ENCODE data around the gene SBF1. TPM values are rescaled to one million over a fixed set of nuclear protein-coding genes. Genes with fewer than 3 reads are reported as not detected.
"Not testable (repeated sequence)": the region's sequence is repeated elsewhere in the genome, so short reads cannot be mapped to it uniquely, and the experiment has no call there.

The SBF1 gene
- polyA plus RNA-seq, 1 of the 3 experiments (the other 2 are of a cell fraction) = 29.1 TPM

- H4K20me1 ChIP-seq (ENCODE audit: insufficient read depth); H3K27me3 ChIP-seq (ENCODE audit: insufficient read depth); H3K4me1 ChIP-seq (ENCODE audit: control insufficient read depth in 1 of 2, insufficient read depth in 2 of 2, low read depth in 1 of 2, low read length in 1 of 2); DNase-seq; H3K27ac ChIP-seq (ENCODE audit: low read depth in 2 of 2, low read length in 1 of 2); H3K9me2 ChIP-seq; H3K9ac ChIP-seq; H2AFZ ChIP-seq (ENCODE audit: low read depth); H3K36me3 ChIP-seq (replicated peaks in 1 of 2; ENCODE audit: control insufficient read depth in 1 of 2, insufficient read depth in 2 of 2, low read length in 1 of 2); CTCF ChIA-PET; H3F3A ChIP-seq (replicated peaks; ENCODE audit: insufficient read depth); H3K79me2 ChIP-seq (ENCODE audit: insufficient read depth); H3K4me2 ChIP-seq; H3K9me3 ChIP-seq; POLR2A ChIA-PET; H3K4me3 ChIP-seq (ENCODE audit: low read depth in 2 of 2, low read length in 1 of 2): not testable (repeated sequence)
- WGBS (ENCODE audit: low lambda C conversion rate) = 97% methylated on average over 8 of the region's 9 CpGs
Observed at GRCh38 chr22:50408954-50409353, 65.9 kb downstream of the SBF1 start.

- no peaks in the 10 kb centered on the region for H3K27me3 ChIP-seq (ENCODE audit: insufficient read depth)
- H2AFZ ChIP-seq (ENCODE audit: low read depth) = no peak overlapping the region
- POLR2A ChIA-PET = no interaction called here
- CTCF ChIA-PET = no interaction called here
- H3K9ac ChIP-seq = no peak overlapping the region
- no peak overlapping the region for H3K27ac ChIP-seq (ENCODE audit: low read depth in 2 of 2, low read length in 1 of 2)
- peaks cover 3 to 5% of the 10 kb centered on the region in 2 experiments for H3K36me3 ChIP-seq (replicated peaks in 1 of 2; ENCODE audit: control insufficient read depth in 1 of 2, insufficient read depth in 2 of 2, low read length in 1 of 2)
- no peak for DNase-seq
- no peak overlapping the region for H3K4me2 ChIP-seq
- H3K79me2 ChIP-seq (ENCODE audit: insufficient read depth) = 0 out of 2 replicates have a peak, but pooled peaks cover 7% of the 10 kb centered on the region
- no peaks in the 10 kb centered on the region for H4K20me1 ChIP-seq (ENCODE audit: insufficient read depth)
- H3F3A ChIP-seq (replicated peaks; ENCODE audit: insufficient read depth) = no peaks in the 10 kb centered on the region
- H3K4me1 ChIP-seq (ENCODE audit: control insufficient read depth in 1 of 2, insufficient read depth in 2 of 2, low read depth in 1 of 2, low read length in 1 of 2) = peaks cover 0 to 6% of the 10 kb centered on the region in 2 experiments; a peak in 1 of 4 replicates
- H3K9me2 ChIP-seq = no peaks in the 10 kb centered on the region
- WGBS (ENCODE audit: low lambda C conversion rate) = 98% methylated on average over 13 of the region's 13 CpGs
- H3K9me3 ChIP-seq = no peaks in the 10 kb centered on the region
- TF ChIP-seq CTCF (IDR thresholded peaks at IDR 0.05) = no peak
- no peak for TF ChIP-seq JUND (IDR thresholded peaks at IDR 0.05)
- no peak for TF ChIP-seq CHD2 (IDR thresholded peaks at IDR 0.05; ENCODE audit: low read length, partially characterized antibody)
- TF ChIP-seq NRF1 (IDR thresholded peaks at IDR 0.05; ENCODE audit: low read depth, low read length) = no peak
- TF ChIP-seq SIN3A (IDR thresholded peaks at IDR 0.05; ENCODE audit: borderline replicate concordance, low read depth, low read length) = no peak
- TF ChIP-seq RFX5 (IDR thresholded peaks at IDR 0.05; ENCODE audit: low read length) = no peak
- TF ChIP-seq FOXJ3 (CRISPR knock-in tag; IDR thresholded peaks at IDR 0.05) = no peak
- TF ChIP-seq RCOR1 (IDR thresholded peaks at IDR 0.05; ENCODE audit: low read length) = no peak
- TF ChIP-seq YY1 (IDR thresholded peaks at IDR 0.05; ENCODE audit: low read depth) = no peak
- TF ChIP-seq TCF12 (IDR thresholded peaks at IDR 0.05) = no peak
- TF ChIP-seq TEAD4 (IDR thresholded peaks at IDR 0.05; ENCODE audit: borderline replicate concordance, insufficient read depth) = no peak
- no peak for TF ChIP-seq MEF2A (IDR thresholded peaks at IDR 0.05; ENCODE audit: borderline replicate concordance, low read depth)
- TF ChIP-seq RXRA (IDR thresholded peaks at IDR 0.05; ENCODE audit: borderline replicate concordance, low read depth) = no peak
- TF ChIP-seq NFIC (IDR thresholded peaks at IDR 0.05; ENCODE audit: borderline replicate concordance) = no peak
- no peak for TF ChIP-seq USF2 (IDR thresholded peaks at IDR 0.05; ENCODE audit: borderline replicate concordance, low read depth, low read length)
- H3K4me3 ChIP-seq (ENCODE audit: low read depth in 2 of 2, low read length in 1 of 2) = no peak overlapping the region
Observed at GRCh38 chr22:50408311-50408710, 66.5 kb downstream of the SBF1 start.

Data from SK-N-SH (cell line).